Mononuclear cell (primary cell): ENCODE results near the gene OR2F1. TPM values are rescaled to one million over a fixed set of nuclear protein-coding genes. Genes with fewer than 3 reads are reported as not detected.
"Not testable (repeated sequence)": the region's sequence is repeated elsewhere in the genome, so short reads cannot be mapped to it uniquely, and the experiment has no call there.

Experiments used
- H3K27me3 ChIP-seq: 2 replicates; pipeline ENCODE4 v1.6.0; 2011; ENCODE audit warnings: low read length, control low read depth; ENCODE audit not compliant: insufficient read depth
- H3K4me1 ChIP-seq: 2 replicates; pipeline ENCODE4 v1.5.1; 2011; ENCODE audit warnings: mild to moderate bottlenecking, low read length, control low read depth; ENCODE audit not compliant: insufficient read depth
- H3K4me3 ChIP-seq: 2 replicates; pipeline ENCODE4 v1.5.1; 2011; ENCODE audit warnings: mild to moderate bottlenecking, low read length, moderate library complexity
- H3K9me3 ChIP-seq: 2 replicates; pipeline ENCODE4 v1.5.1; 2011; ENCODE audit warnings: low read depth, mild to moderate bottlenecking, control low read depth, low read length
- total RNA-seq: library from RNA; depleted of rRNA; stranded (reverse); fragments of >200 nt; gene quantifications from one replicate; pipeline ENCODE4 v1.2.3, GENCODE V29; 2012

OR2F1 gene
- total RNA-seq, 1 donor = under 0.01 TPM

DNA sequence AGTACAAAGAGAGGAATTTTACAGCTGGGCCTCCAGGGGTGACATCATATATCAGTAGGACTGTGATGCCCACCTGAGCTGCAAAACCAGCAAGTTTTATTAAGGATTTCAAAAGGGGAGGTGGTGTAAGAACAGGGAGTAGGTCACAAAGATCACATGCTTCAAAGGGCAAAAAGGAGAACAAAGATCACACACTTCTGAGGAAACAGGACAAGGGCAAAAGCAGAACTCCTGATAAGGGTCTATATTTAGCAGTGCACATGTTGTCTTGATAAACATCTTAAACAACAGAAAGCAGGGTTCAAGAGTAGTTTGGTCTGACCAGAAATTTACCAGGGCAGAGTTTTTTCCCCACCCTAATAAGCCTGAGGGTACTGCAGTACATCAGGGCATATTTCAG lies 55.4 kb downstream of the OR2F1 start:
- not testable (repeated sequence) for H3K4me3 ChIP-seq, H3K4me1 ChIP-seq, H3K27me3 ChIP-seq, H3K9me3 ChIP-seq

DNA sequence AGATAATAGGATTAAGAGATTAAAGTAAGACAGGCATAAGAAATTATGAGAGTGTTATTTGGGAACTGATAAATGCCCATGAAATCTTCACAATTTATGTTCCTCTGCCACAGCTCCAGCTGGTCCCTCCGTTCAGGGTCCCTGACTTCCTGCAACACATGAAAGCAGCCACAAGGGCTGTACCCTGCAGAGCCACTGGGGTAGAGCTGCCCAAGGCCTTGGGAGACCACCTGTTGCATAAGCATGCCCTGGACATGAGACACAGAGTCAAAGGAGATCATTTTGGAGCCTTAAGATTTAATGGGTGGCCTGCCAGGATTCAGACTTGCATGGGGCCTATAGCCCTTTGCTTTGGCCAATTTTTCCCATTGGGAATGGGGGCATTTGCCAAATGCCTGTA lies 56.2 kb downstream of the OR2F1 start:
- H3K4me1 ChIP-seq, H3K4me3 ChIP-seq, H3K9me3 ChIP-seq, H3K27me3 ChIP-seq: not testable (repeated sequence)

- H3K9me3 ChIP-seq = no peaks in the 10 kb centered on the region
Measured at GRCh38 chr7:144011458-144012230, 57.0 kb downstream of the OR2F1 start.

More at GRCh38 chr7:144011458-144012230, 57.0 kb downstream of the OR2F1 start:
- Histone ChIP-seq H3K27me3 (no peaks in the 10 kb centered on the region), H3K4me3 (no peak overlapping the region), H3K4me1 (no peaks in the 10 kb centered on the region)

Other genes with a start within 250 kb of the OR2F1 start
- gene CTAGE6, start 197.1 kb upstream of the OR2F1 start, total RNA-seq = 0.42 TPM
- gene TCAF1, start 52.7 kb upstream of the OR2F1 start, total RNA-seq = 6.0 TPM
- not detected for gene OR2F2, start 19.6 kb upstream of the OR2F1 start, total RNA-seq
- gene OR6B1, start 45.5 kb downstream of the OR2F1 start, total RNA-seq = under 0.01 TPM
- gene OR2A5, start 94.1 kb downstream of the OR2F1 start, total RNA-seq = under 0.01 TPM
- gene OR2A25, start 115.0 kb downstream of the OR2F1 start, total RNA-seq = not detected
- gene OR2A12, start 131.4 kb downstream of the OR2F1 start, total RNA-seq = not detected
- gene OR2A2, start 154.7 kb downstream of the OR2F1 start, total RNA-seq = not detected
- not detected for gene OR2A14, start 168.3 kb downstream of the OR2F1 start, total RNA-seq
- gene CTAGE4, start 228.6 kb downstream of the OR2F1 start, total RNA-seq = 2.0 TPM
- 1.2 TPM for gene ARHGEF35, start 241.0 kb downstream of the OR2F1 start, total RNA-seq